Lower leg skin (tissue), 3 donors: Measurements from ENCODE around the gene MICU1.

Experiments
- CTCF ChIP-seq, 3 donors: fragments of 450-650 bp; IDR thresholded peaks; one replicate each; pipeline ENCODE4 v1.5.1; 2016; ENCODE audit warnings: antibody characterized with exemption in 3 of 3, mild to moderate bottlenecking in 3 of 3, moderate library complexity in 2 of 3
- POLR2A ChIP-seq, 2 donors: fragments of 450-650 bp; IDR thresholded peaks; one replicate each; pipeline ENCODE4 v1.6.1; 2016 to 2017; ENCODE audit warnings: antibody characterized with exemption in 2 of 2, mild to moderate bottlenecking in 1 of 2, moderate library complexity in 1 of 2

DNA sequence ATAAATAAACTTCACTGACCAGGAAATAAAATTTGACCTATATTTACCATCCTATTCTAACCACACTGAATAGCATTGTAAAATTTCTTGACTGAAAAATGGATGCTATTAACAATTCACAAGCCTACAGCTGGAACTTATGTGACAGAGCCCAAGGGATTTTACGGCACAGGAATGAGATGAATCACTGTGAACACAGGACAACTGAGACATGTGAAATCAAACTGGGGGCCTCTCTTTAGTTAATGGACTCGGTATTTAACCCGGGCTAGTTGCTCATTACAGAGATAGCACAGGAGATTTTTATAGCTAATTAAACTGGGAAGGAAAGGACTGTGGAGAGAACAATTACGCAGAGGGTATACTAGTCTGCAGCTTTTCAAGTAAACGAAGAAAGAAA lies 100.6 kb downstream of the MICU1 start:
- no peak for TF ChIP-seq CTCF (IDR thresholded peaks at IDR 0.05)
- TF ChIP-seq POLR2A (IDR thresholded peaks at IDR 0.05), result no peak
